Measurements from ENCODE around the gene L1CAM. TPM values are rescaled to one million over a fixed set of nuclear protein-coding genes. Genes with fewer than 3 reads are reported as not detected.

The L1CAM gene
- total and polyA plus RNA-seq, 2 of the 8 experiments (the other 6 are each of a cell fraction or from before 2014, with no cell fraction given): 11.0 to 43.0 TPM

DNA sequence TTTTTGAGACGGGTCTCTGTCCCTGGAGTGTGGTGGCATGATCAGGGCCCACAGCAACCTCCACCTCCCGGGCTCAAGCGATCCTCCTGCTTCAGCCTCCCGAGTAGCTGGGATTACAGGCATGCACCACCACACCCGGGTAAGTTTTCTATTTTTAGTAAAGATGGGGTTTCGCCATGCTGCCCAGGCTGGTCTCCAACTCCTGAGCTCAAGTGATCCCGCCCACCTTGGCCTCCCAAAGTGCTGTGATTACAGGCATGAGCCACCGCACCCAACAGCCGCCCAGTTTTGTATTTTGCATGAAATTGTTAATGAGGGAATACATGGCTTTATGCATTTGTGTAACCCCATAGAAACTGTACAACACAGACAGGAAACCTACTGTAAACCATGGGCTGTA lies 42.9 kb upstream of the L1CAM start (continued):
- TF ChIP-seq NANOG (IDR thresholded peaks at IDR 0.05; ENCODE audit: insufficient read depth, low read depth, low read length, poor library complexity, severe bottlenecking): no peak
- TF ChIP-seq SP1 (IDR thresholded peaks at IDR 0.05; ENCODE audit: low read depth, low read length): no peak
- TF ChIP-seq GABPA (IDR thresholded peaks at IDR 0.05; ENCODE audit: borderline replicate concordance, insufficient read depth, low read length): no peak
